ENCODE results near the gene PHLPP1. TPM values are rescaled to one million over a fixed set of nuclear protein-coding genes. Genes with fewer than 3 reads are reported as not detected.

PHLPP1 gene
- total RNA-seq, 1 donor from 2014 or later: 4.9 TPM

DNA sequence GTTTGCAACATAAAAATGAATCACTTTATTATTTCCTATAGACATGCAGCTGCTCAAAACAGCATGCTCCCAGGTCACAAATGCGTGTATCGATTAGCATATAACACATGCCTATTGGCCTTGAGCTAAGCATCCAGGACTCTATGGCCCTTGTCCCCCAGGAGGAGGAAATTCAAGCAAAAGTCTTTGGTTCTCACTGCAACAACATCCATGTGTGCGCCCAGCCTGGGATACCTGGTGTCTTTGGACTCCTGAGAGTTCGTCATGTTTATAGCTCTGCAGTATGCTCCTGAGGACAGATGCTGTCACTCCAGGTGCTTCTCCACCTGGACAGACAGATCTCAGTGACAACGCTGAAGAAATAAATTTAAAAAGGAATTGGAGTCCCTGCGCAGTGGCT, 284.6 kb downstream of the PHLPP1 start:
- no peak for DNase-seq (ENCODE audit: low read depth)

DNA sequence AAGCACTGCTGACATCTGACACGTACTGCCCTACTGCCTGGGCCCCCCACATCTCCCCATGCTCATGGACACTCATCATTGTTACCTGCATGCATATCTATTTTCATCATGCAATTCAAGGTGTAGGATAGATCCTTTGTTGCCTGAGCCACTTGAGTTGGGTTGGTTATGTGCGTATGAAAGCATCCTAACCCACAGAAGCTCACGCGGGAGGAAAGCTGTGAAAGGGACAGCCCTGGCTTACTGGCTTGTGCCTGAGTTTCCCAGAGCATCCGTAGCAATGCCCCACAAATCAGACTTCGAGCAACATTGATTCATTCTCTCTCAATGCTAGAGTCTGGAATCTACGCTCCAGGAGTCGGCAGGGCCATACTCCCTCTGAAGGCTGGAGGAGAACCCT, 285.5 kb downstream of the PHLPP1 start:
- no peak for DNase-seq (ENCODE audit: low read depth)

DNA sequence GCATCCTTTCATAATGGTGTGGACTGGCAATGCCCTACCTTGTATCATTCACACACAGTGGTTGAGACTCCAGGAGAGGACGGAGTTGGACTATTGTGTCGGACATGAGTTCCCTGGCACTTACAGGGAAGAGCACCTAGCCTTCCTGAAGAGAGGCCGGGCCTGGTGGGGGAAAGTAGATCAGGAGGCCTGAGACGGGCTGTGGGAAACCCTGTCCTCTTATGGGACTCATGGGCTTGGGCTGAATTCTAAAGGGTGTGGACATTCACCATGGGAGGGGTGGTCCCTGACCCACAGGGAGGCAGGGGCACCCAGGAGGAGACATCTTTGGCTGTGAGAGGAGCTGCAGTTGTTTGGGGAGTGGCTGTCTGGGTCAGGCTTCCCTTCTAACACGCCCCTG, 286.5 kb downstream of the PHLPP1 start:
- no peak for DNase-seq (ENCODE audit: low read depth)

DNA sequence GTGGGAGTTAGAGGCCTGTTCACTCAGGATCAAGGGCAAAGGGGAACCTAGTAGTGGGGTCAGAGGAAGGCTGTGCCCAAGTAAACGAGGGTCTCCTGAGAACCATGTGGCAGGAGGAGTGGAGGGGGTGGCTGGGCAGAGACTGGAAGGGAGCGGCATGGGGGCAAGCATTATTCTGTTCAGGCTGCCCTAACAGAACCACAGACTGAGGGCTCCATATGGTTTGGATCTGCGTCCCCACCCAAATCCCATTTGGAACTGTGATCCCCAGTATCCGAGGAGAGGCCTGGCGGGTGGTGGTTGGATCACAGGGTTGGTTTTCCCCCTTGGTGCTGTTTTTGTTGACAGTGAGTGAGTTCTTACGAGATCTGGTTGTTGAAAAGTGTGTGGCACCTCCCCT, 287.0 kb downstream of the PHLPP1 start:
- no peak for DNase-seq (ENCODE audit: low read depth)

DNA sequence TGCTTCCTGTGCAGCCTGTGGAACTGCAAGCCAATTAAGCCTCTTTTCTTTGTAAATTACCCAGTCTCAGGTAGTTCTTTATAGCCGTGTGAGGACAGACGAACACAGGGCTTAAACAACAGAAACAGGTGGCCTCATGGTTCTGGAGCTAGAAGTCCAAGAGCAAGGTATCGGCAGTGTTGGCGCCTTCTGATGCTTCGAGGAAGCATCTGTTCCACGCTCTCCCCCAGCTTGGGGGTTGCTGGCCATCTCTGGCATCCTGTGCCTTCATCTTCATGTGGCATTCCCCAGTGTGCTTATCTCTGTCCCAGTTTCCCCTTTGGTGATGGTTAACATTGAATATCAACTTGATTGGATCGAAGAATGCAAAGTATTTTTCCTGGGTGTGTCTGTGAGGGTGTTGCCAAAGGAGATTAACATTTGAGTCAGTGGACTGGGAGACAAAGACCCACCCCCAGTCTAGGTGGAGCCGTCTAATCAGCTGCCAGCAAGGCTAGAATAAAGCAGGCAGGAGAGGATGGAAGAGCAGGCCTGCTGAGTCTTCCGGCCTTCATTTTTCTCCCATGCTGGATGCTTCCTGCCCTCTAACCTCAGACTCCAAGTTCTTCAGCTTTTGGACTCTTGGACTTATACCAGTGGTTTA, 287.6 kb downstream of the PHLPP1 start:
- no peak for DNase-seq (ENCODE audit: low read depth)

DNA sequence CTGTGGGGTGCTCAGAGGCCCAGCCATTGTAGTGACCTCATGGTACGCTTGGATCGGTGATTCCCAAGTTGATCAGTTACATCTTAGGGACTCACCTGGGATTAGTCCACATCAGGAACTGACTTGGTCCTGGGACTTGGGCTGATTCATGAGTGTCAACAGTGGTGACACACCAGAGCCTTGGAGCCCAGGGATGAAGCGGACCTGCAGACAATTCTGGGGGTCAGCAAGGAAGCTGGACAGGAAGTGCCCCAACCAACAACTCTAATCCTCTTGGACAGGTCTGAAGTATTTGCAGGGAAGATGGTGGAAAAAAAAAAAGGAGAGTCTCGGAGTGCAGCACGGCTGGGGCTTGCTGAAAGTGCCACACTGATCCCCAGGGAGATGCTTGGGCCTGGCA, 288.6 kb downstream of the PHLPP1 start:
- no peak for DNase-seq (ENCODE audit: low read depth)

DNA sequence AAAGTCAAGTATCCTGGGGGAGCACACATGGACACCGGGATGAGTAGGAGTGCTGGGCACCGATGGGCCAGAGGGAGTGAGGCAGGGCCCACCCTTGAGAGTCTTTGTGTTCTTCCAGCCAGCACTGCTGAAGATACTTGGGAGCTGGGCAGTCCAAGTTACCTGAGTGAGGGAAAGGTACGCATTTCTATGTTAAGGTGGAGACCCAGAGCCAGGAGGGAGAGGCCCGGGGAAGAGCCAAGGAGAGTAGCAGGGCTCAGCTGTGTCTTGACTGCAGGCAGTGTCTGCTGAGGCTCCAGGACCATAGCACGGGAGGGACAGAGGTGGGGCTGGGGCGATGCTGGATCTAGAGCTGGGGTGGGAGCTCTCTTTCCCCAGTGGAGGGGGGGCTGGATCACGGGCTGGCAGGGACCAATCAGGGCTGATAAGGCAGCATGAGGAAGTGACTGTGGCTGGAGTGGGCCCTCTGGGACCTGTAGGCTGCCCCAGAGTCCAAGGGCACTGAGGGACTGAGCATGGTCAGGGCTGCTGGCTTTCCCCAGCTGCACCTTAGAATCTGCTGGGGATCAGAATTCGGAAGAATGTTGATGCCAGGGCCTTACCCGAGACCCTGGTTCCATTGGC, 289.2 kb downstream of the PHLPP1 start:
- DNase-seq (ENCODE audit: low read depth): no peak

DNA sequence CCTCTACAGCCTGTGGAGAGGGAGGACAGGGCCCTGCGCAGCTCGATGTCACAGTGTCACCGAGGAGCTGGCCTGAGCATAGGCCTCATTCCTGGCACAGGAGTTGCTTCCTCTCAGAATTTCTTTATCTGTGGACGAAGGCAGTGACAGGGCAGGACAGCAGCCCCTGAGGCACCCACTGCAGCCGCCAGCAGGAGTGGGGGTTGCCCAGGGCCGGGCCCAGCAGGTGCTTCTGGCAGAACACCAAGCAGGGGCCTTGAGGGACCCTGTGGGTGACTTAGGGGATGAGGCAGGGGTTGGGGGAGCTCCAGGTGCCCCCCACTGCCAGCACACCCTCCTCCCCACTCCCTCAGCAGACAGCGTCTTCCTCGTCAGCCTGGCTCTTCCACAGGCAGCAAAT, 290.0 kb downstream of the PHLPP1 start:
- DNase-seq (ENCODE audit: low read depth): no peak

DNA sequence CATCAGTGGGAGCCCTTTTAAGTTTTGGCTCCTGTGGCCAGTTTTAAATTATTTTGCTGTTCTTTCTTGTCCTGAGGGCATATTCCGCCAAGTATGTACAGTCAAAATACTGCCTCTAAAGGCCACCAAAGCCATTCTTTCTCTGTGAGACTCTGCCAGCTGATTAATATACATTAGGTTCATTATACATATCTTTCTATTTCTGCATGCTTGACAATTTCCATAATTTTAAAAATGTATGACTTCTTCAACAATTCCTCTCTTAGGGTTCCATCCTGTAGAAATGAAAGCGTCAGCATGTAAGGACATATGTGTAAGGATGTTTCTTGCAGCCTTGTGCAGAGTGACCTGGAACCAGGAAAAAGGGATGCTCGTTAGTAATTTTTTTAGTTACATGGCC, 291.9 kb downstream of the PHLPP1 start:
- no peak for DNase-seq (ENCODE audit: low read depth)

DNA sequence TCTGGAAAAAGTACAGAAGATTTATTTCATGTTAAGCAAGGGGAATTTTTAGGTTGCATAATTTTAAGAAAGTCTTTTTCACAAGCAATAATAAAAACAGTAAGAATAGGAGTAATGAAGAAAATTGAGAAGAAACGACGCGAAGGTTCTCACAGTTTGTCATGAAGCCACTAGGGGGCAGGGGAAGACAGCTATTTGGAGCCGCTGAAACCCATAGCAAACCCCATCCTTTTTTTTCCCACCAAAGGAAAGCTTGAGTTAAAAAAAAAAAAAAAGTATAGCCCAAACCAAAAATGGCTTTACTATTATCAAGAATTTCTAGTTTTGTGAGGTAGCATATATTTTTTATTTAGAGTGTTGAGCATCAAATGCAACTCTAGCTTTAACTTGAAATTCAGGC, 300.9 kb downstream of the PHLPP1 start:
- peak; percentile 71 for DNase-seq (ENCODE audit: low read depth)

DNA sequence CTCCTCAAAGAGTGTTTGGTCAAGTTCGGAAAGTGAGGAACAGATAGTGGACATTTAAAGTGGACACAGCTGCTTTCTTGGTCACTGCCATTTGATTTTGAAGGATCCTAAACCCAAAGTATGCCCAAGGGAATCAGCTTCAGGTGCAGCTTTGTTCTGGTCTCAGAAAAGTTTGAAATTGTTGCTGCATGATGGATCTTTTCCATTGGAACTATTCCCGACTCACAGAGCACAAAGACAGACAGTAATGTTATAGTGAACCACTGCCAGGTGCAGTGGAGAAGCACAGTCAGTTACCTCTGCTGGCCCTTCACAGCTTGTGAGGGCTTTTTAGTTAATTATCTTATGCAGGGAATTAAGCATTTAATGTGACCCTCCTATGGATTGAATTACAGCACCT, 301.7 kb downstream of the PHLPP1 start:
- DNase-seq (ENCODE audit: low read depth): no peak

DNA sequence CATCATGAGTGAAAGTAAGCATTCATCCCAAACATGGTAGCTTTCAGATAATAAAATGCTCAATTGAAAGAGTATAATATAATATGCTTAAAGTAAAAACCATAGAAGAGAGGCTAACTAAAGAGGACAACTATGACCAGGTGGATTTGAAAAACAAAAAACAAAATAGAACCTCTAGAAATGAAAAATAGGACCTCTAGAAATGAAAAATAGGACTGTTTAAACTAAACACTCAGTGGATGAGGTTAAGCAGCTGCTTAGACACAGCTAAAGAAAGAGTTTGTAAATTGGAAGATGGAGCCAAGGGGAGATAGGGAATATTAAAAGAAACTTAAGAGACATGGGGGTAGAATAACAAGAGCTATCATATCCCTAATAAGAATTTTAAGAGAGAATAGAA, 302.6 kb downstream of the PHLPP1 start:
- no peak for DNase-seq (ENCODE audit: low read depth)

DNA sequence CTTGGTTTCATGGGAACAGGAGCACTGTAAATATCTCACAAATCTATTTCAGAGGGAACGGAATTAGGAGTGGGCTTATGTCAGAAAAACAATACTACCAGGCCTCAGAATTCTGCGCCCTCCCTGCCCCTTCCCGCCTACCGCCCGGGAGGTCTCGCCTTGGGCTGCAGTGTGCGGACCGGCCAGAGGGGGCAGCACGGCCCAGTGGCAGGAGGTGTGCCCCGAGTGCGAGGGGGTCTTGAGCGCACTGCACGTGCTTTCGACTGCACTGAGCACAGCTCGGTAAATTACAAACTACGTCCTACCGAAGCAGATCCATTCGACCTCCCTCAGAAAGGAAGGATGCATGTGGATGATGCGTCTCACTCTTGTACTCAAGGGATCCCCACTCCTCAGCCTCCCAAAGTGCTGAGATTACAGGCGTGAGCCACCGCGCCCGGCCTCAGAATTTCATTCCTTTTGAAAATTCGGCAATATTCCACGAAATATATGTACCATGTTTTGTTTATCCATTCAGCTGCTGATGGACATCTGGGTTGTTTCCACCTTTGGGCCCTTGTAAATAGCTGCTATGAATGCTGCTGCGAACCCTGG, 307.2 kb downstream of the PHLPP1 start:
- DNase-seq (ENCODE audit: low read depth): no peak

DNA sequence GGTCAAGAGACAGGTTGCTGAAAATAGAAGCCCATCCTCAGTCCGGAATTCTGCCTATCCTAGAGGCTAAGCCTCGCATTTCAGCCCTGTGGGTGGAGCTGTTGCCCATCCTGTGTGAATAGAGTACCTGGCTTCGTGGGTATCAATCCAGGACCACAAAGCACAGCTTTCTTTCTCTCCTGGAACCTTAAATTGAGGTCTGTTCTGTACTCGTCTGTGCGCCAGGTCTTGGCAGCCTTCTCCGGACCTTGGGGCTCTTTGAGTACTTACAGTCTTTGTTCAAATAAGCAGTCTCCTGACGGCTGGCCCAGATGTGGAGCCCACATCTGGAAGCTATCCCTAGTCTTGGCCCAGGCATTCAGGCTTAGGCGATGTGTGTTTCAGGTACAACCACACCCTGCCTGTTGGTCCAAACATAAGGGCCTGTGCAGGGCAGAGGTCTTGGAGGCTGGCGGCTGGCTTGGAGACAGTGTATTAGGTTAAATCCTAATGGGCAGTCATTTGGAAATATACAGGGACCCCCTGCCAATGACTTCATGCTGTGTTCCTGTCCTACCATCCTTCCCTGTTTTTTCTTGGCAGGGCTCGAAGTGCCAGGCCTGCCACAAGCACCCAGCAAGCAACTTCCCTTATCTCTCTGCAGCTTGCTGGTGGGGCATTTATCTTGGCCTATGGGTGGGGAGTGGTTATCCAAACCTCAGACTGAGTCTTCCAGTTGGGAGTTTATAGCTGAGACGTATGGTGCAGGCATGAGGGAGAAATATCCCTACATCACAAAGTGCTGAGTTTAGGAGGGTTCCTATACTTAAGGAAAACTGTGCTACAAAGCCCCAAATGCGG, 310.1 kb downstream of the PHLPP1 start:
- DNase-seq (ENCODE audit: low read depth): no peak

DNA sequence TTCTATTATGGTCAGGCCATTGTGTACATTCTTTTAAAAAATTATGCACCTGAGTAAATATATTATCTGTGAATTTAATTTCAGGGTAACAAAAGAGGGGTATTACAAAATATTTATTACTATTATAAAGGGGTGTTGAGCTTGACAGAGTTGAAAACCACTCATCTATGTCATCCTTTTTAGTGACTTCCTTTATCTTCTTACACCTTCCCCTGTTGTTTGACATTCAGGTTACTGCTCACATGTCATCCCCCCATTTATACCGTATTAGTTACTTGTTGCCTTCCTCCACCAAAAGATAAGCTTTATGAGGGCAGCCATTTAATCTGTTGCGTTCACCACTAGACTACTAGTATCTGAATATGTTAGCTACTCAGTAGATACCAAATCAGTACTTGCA, 313.0 kb downstream of the PHLPP1 start:
- DNase-seq (ENCODE audit: low read depth): no peak

Other genes starting within 250 kb of the PHLPP1 start
- 3.6 and 4.5 TPM in 2 replicates for gene ZCCHC2, start 192.5 kb upstream of the PHLPP1 start, total RNA-seq

All from myocyte (in vitro differentiated cells).